SK-N-MC (cell line): ENCODE measurements around the gene RBM3.

ENCODE experiments used
- FOXP2 ChIP-seq: optimal IDR thresholded peaks from 2 replicates; pipeline ENCODE3; 2011; ENCODE audit warnings: mild to moderate bottlenecking, moderate library complexity; ENCODE audit not compliant: insufficient read depth; ENCODE audit errors: extremely low read length, control extremely low read depth
- POLR2AphosphoS5 ChIP-seq: IDR thresholded peaks from 2 replicates; pipeline ENCODE4 v1.6.1; 2012; ENCODE audit warnings: mild to moderate bottlenecking, low read depth, low read length, borderline replicate concordance

- TF ChIP-seq POLR2AphosphoS5 (peak; percentile 26; the same call in 1 of the 2 replicates), FOXP2 (no peak)
Observed at GRCh38 chrX:48540028-48540375, 34.3 kb upstream of the RBM3 start.
